SK-N-MC (cell line): ENCODE results near the gene SKAP2.

Source experiments
- DNase-seq: peaks from one replicate; pipeline ENCODE4 v3.0.0-alpha.2; 2011; ENCODE audit warnings: low read depth, low spot score
- H3K27ac ChIP-seq: fragments of 200-600 bp; sonication (generic); 2 replicates; pipeline ENCODE4 v1.5.1; 2016; ENCODE audit warnings: mixed run types
- H3K36me3 ChIP-seq: fragments of 200-600 bp; sonication (generic); 2 replicates; pipeline ENCODE4 v1.6.1; 2017; ENCODE audit warnings: antibody characterized with exemption, low read length, mixed read lengths; ENCODE audit not compliant: insufficient read depth
- H3K4me3 ChIP-seq: fragments of 200-600 bp; sonication (generic); 2 replicates; pipeline ENCODE4 v1.5.1; 2016
- H3K9ac ChIP-seq: fragments of 200-600 bp; sonication (generic); 2 replicates; pipeline ENCODE4 v1.8.0; 2017; ENCODE audit warnings: mixed run types, mixed read lengths; ENCODE audit not compliant: insufficient read length
- H3K9me3 ChIP-seq: fragments of 200-600 bp; sonication (generic); 2 replicates; pipeline ENCODE4 v1.6.1; 2017; ENCODE audit warnings: low read depth, mild to moderate bottlenecking, antibody characterized with exemption, low read length, moderate library complexity, mixed read lengths
- EZH2 ChIP-seq: fragments of 200-600 bp; sonication (generic); IDR thresholded peaks from one replicate; pipeline ENCODE4 v1.6.1; 2017; ENCODE audit warnings: antibody characterized with exemption
- FOXP2 ChIP-seq: optimal IDR thresholded peaks from 2 replicates; pipeline ENCODE3; 2011; ENCODE audit warnings: mild to moderate bottlenecking, moderate library complexity; ENCODE audit not compliant: insufficient read depth; ENCODE audit errors: extremely low read length, control extremely low read depth
- POLR2AphosphoS5 ChIP-seq: IDR thresholded peaks from 2 replicates; pipeline ENCODE4 v1.6.1; 2012; ENCODE audit warnings: mild to moderate bottlenecking, low read depth, low read length, borderline replicate concordance

Gene SKAP2

GRCh38 chr7:26618898-26619297 lies 245.5 kb downstream of the SKAP2 start:
- DNase-seq: no peak
- H3K9ac ChIP-seq: no peak overlapping the region
- no peak overlapping the region for H3K4me3 ChIP-seq
- no peak for TF ChIP-seq EZH2
- TF ChIP-seq FOXP2: no peak
- no peak for TF ChIP-seq POLR2AphosphoS5
- H3K27ac ChIP-seq: no peak overlapping the region
- no peaks in the 10 kb centered on the region for H3K9me3 ChIP-seq
- H3K36me3 ChIP-seq: no peaks in the 10 kb centered on the region

- Histone ChIP-seq H3K9me3 (no peaks in the 10 kb centered on the region), H3K4me3 (no peak overlapping the region), H3K36me3 (no peaks in the 10 kb centered on the region), H3K27ac (no peak overlapping the region), H3K9ac (no peak overlapping the region)
- DNase-seq: no peak
- TF ChIP-seq EZH2 (no peak), FOXP2 (no peak), POLR2AphosphoS5 (no peak)
These were observed 245.9 kb downstream of the SKAP2 start for GRCh38 chr7:26618449-26618848.
